ENCODE results near the gene MS4A15.
"Not testable (repeated sequence)": the region's sequence is repeated elsewhere in the genome, so short reads cannot be mapped to it uniquely, and the experiment has no call there.

Gene MS4A15

GRCh38 chr11:60803273-60803936 lies 46.7 kb downstream of the MS4A15 start:
- DNase-seq (ENCODE audit: low read depth in 2 of 2) = no peak

- DNase-seq (ENCODE audit: low read depth in 2 of 2) = no peak
Observed at GRCh38 chr11:60809249-60809648, 52.6 kb downstream of the MS4A15 start.

- no peak for DNase-seq (ENCODE audit: low read depth in 2 of 2)
Observed at GRCh38 chr11:60809691-60810090, 53.0 kb downstream of the MS4A15 start.

- no peak for DNase-seq (ENCODE audit: low read depth in 2 of 2)
Observed at GRCh38 chr11:60810151-60810550, 53.5 kb downstream of the MS4A15 start.

- no peak for DNase-seq (ENCODE audit: low read depth in 2 of 2)
Observed at GRCh38 chr11:60810569-60810968, 53.9 kb downstream of the MS4A15 start.

- DNase-seq (ENCODE audit: low read depth in 2 of 2) = no peak
Observed at GRCh38 chr11:60813324-60813723, 56.7 kb downstream of the MS4A15 start.

GRCh38 chr11:60814112-60814511 lies 57.4 kb downstream of the MS4A15 start:
- DNase-seq (ENCODE audit: low read depth in 2 of 2) = no peak

- no peak for DNase-seq (ENCODE audit: low read depth in 2 of 2)
Observed at GRCh38 chr11:60816590-60817157, 60.0 kb downstream of the MS4A15 start.

GRCh38 chr11:60818057-60818456 lies 61.4 kb downstream of the MS4A15 start:
- no peak for DNase-seq (ENCODE audit: low read depth in 2 of 2)

- no peak for DNase-seq (ENCODE audit: low read depth in 2 of 2)
Observed at GRCh38 chr11:60821827-60822599, 65.3 kb downstream of the MS4A15 start.

GRCh38 chr11:60823745-60824306 lies 67.2 kb downstream of the MS4A15 start:
- not testable (repeated sequence) for DNase-seq (ENCODE audit: low read depth in 2 of 2)

- no peak for DNase-seq (ENCODE audit: low read depth in 2 of 2)
Observed at GRCh38 chr11:60825118-60825517, 68.5 kb downstream of the MS4A15 start.

GRCh38 chr11:60825790-60826189 lies 69.1 kb downstream of the MS4A15 start:
- DNase-seq (ENCODE audit: low read depth in 2 of 2) = no peak

Data from fibroblast of skin of left biceps (primary cell).